H1 (cell line): Measurements from ENCODE around the gene SNX25. TPM values are rescaled to one million over a fixed set of nuclear protein-coding genes. Genes with fewer than 3 reads are reported as not detected.

ENCODE experiments used
- CTCF ChIA-PET: fragments of 300-600 bp; sonication (Branson Sonifier 250); formaldehyde crosslinking; loops from one replicate; lab custom pipeline; 2021; ENCODE audit not compliant: partially characterized antibody; lab: Charles Lee
- POLR2A ChIA-PET: fragments of 300-600 bp; sonication (Branson Sonifier 250); formaldehyde crosslinking; loops from one replicate; lab custom pipeline; 2021; ENCODE audit warnings: inconsistent platforms; ENCODE audit not compliant: partially characterized antibody; lab: Charles Lee
- DNase-seq, 2 experiments: peaks; one replicate each; pipeline versions ENCODE4 v3.0.0 to v3.0.0-alpha.2; 2010 to 2022; ENCODE audit warnings: low spot score in 2 of 2, low read depth in 1 of 2, mixed read lengths in 1 of 2
- FAIRE-seq: peaks from 2 replicates; lab custom pipeline; 2011; peaks lifted over from hg19 to GRCh38; lab: Jason Lieb, UNC
- H2AFZ ChIP-seq: 2 replicates; pipeline ENCODE4 v1.8.1; 2012; ENCODE audit warnings: low read length, inconsistent platforms
- H2AK5ac ChIP-seq: 2 replicates; pipeline ENCODE4 v1.6.1; 2013; ENCODE audit warnings: low read depth, low read length
- H2BK120ac ChIP-seq: replicated peaks from 2 replicates; pipeline ENCODE3; 2013; ENCODE audit warnings: low read depth, low read length, inconsistent platforms
- H2BK12ac ChIP-seq: 2 replicates; pipeline ENCODE4 v1.6.1; 2013; ENCODE audit warnings: low read depth, low read length
- H2BK15ac ChIP-seq: 2 replicates; pipeline ENCODE4 v1.6.1; 2013; ENCODE audit warnings: low read length
- H2BK20ac ChIP-seq: 2 replicates; pipeline ENCODE4 v1.6.1; 2013; ENCODE audit warnings: low read length
- H2BK5ac ChIP-seq: 2 replicates; pipeline ENCODE4 v1.6.1; 2013; ENCODE audit warnings: low read depth, low read length
- H3K14ac ChIP-seq: 2 replicates; pipeline ENCODE4 v1.6.1; 2013; ENCODE audit warnings: inconsistent platforms; ENCODE audit not compliant: insufficient read length
- H3K18ac ChIP-seq: 2 replicates; pipeline ENCODE4 v1.6.1; 2013; ENCODE audit warnings: low read length; ENCODE audit errors: extremely low read depth
- H3K23ac ChIP-seq: 2 replicates; pipeline ENCODE4 v1.6.1; 2013; ENCODE audit warnings: inconsistent platforms; ENCODE audit not compliant: insufficient read length
- H3K23me2 ChIP-seq: 2 replicates; pipeline ENCODE4 v1.6.1; 2013; ENCODE audit warnings: low read depth, low read length
- H3K27ac ChIP-seq: 2 replicates; pipeline ENCODE4 v1.6.1; 2011; ENCODE audit warnings: low read depth, low read length, inconsistent platforms
- H3K27me3 ChIP-seq, 4 experiments: replicated peaks in 1 of 4; 1 replicate in 1 of 4; 2 replicates in 3 of 4; pipeline versions ENCODE4 v1.6.1 to v1.8.1; 2011 to 2013; ENCODE audit warnings: low read length in 3 of 4, mild to moderate bottlenecking in 3 of 4, inconsistent platforms in 2 of 4, mixed read lengths in 2 of 4, moderate library complexity in 1 of 4; ENCODE audit not compliant: control insufficient read depth in 3 of 4, insufficient read depth in 3 of 4; ENCODE audit errors: extremely low read depth in 1 of 4
- H3K36me3 ChIP-seq, 4 experiments: 2 replicates each; pipeline versions ENCODE4 v1.6.1 to v1.8.1; 2011 to 2013; ENCODE audit warnings: mild to moderate bottlenecking in 4 of 4, low read length in 3 of 4, moderate library complexity in 2 of 4, control low read depth in 1 of 4, inconsistent platforms in 1 of 4; ENCODE audit not compliant: insufficient read depth in 4 of 4, control insufficient read depth in 2 of 4
- H3K4ac ChIP-seq: replicated peaks from 2 replicates; pipeline ENCODE3; 2013; ENCODE audit warnings: low read length, low read depth, mixed read lengths, inconsistent platforms; ENCODE audit not compliant: insufficient read length
- H3K4me1 ChIP-seq, 4 experiments: replicated peaks in 1 of 4; 1 replicate in 1 of 4; 2 replicates in 3 of 4; pipeline versions ENCODE4 v1.6.1 to v1.8.1; 2011 to 2013; ENCODE audit warnings: low read length in 3 of 4, inconsistent platforms in 2 of 4, mixed read lengths in 1 of 4; ENCODE audit not compliant: insufficient read depth in 4 of 4, control insufficient read depth in 3 of 4
- H3K4me2 ChIP-seq, 2 experiments: 2 replicates each; pipeline versions ENCODE4 v1.6.1 to v1.8.1; 2011 to 2013; ENCODE audit warnings: low read depth in 2 of 2, low read length in 2 of 2, control low read depth in 1 of 2, inconsistent platforms in 1 of 2, mild to moderate bottlenecking in 1 of 2; ENCODE audit not compliant: insufficient read depth in 1 of 2
- H3K4me3 ChIP-seq, 4 experiments: fragments of 200-600, 300-600 bp in 1 of 4; sonication (generic), shearing (Covaris generic), sonication (Bioruptor Twin) in 1 of 4; 2 replicates each; pipeline versions ENCODE4 v1.5.1 to v1.8.1; 2011 to 2016; ENCODE audit warnings: low read length in 4 of 4, low read depth in 3 of 4, control low read depth in 2 of 4, inconsistent platforms in 2 of 4, mild to moderate bottlenecking in 2 of 4, mixed read lengths in 1 of 4, moderate library complexity in 1 of 4; ENCODE audit not compliant: insufficient read depth in 2 of 4; ENCODE audit errors: extremely low read depth in 1 of 4
- H3K56ac ChIP-seq: replicated peaks from 2 replicates; pipeline ENCODE3; 2013; ENCODE audit warnings: low read depth, mild to moderate bottlenecking, mixed read lengths, low read length, inconsistent platforms; ENCODE audit not compliant: insufficient read length
- H3K79me1 ChIP-seq: 2 replicates; pipeline ENCODE4 v1.6.1; 2013; ENCODE audit warnings: low read depth, low read length, control low read depth
- H3K79me2 ChIP-seq, 2 experiments: 2 replicates each; pipeline versions ENCODE4 v1.6.1 to v1.8.1; 2012 to 2013; ENCODE audit warnings: low read length in 2 of 2, mild to moderate bottlenecking in 2 of 2, inconsistent platforms in 1 of 2; ENCODE audit not compliant: insufficient read depth in 2 of 2, control insufficient read depth in 1 of 2
- H3K9ac ChIP-seq, 4 experiments: replicated peaks in 1 of 4; 1 replicate in 1 of 4; 2 replicates in 3 of 4; pipeline versions ENCODE4 v1.6.1 to v1.8.1; 2011 to 2013; ENCODE audit warnings: low read depth in 3 of 4, low read length in 3 of 4, control low read depth in 2 of 4, mild to moderate bottlenecking in 2 of 4, moderate library complexity in 2 of 4, inconsistent platforms in 1 of 4; ENCODE audit errors: extremely low read depth in 1 of 4
- H3K9me3 ChIP-seq, 2 experiments: 2 replicates each; pipeline versions ENCODE4 v1.6.1 to v1.8.1; 2012 to 2013; ENCODE audit warnings: mild to moderate bottlenecking in 2 of 2, moderate library complexity in 2 of 2, control low read depth in 1 of 2, inconsistent platforms in 1 of 2, low read depth in 1 of 2, low read length in 1 of 2, mixed read lengths in 1 of 2; ENCODE audit not compliant: insufficient read depth in 2 of 2
- H4K20me1 ChIP-seq, 2 experiments: replicated peaks in 1 of 2; 2 replicates each; pipeline versions ENCODE3 to v1.8.1; 2011 to 2013; ENCODE audit warnings: inconsistent platforms in 2 of 2, low read length in 2 of 2, mild to moderate bottlenecking in 1 of 2; ENCODE audit not compliant: insufficient read depth in 2 of 2, control insufficient read depth in 1 of 2
- H4K5ac ChIP-seq: 2 replicates; pipeline ENCODE4 v1.6.1; 2013; ENCODE audit warnings: low read length, low read depth, mixed read lengths, inconsistent platforms; ENCODE audit not compliant: insufficient read length
- H4K8ac ChIP-seq: 2 replicates; pipeline ENCODE4 v1.8.0; 2013; ENCODE audit warnings: mild to moderate bottlenecking, moderate library complexity, low read length, inconsistent platforms; ENCODE audit not compliant: insufficient read depth; ENCODE audit errors: extremely low read depth
- H4K91ac ChIP-seq: replicated peaks from 2 replicates; pipeline ENCODE3; 2013; ENCODE audit warnings: low read length, mixed read lengths, inconsistent platforms; ENCODE audit not compliant: insufficient read length
- ATF3 ChIP-seq: IDR thresholded peaks from 2 replicates; pipeline ENCODE4 v1.6.1; 2011; ENCODE audit warnings: low read depth, mild to moderate bottlenecking, low read length; ENCODE audit not compliant: insufficient read depth
- CBX8 ChIP-seq: fragments of 300-800, 300-1000 bp; sonication (generic); IDR thresholded peaks from 2 replicates; pipeline ENCODE4 v1.7.1; 2016; ENCODE audit warnings: low read depth, low read length, borderline replicate concordance
- EGR1 ChIP-seq: IDR thresholded peaks from 2 replicates; pipeline ENCODE4 v1.6.1; 2011; ENCODE audit warnings: low read depth, low read length, borderline replicate concordance
- EP300 ChIP-seq, 2 experiments: IDR thresholded peaks; 1 replicate in 1 of 2; 2 replicates in 1 of 2; pipeline ENCODE4 v1.6.1; 2011 to 2012; ENCODE audit warnings: low read depth in 2 of 2, low read length in 2 of 2, mild to moderate bottlenecking in 2 of 2, borderline replicate concordance in 1 of 2, inconsistent platforms in 1 of 2, moderate library complexity in 1 of 2
- HDAC2 ChIP-seq, 2 experiments: fragments of 300-600 bp in 1 of 2; sonication (generic) in 1 of 2; IDR thresholded peaks; 2 replicates each; pipeline ENCODE4 v1.6.1; 2011 to 2012; ENCODE audit warnings: low read depth in 2 of 2, low read length in 2 of 2, mild to moderate bottlenecking in 2 of 2, moderate library complexity in 2 of 2, borderline replicate concordance in 1 of 2, inconsistent platforms in 1 of 2
- KDM1A ChIP-seq: fragments of 200-600, 300-600 bp; sonication (generic); IDR thresholded peaks from 2 replicates; pipeline ENCODE4 v1.7.1; 2016; ENCODE audit warnings: mild to moderate bottlenecking, low read length, borderline replicate concordance
- NANOG ChIP-seq: IDR thresholded peaks from 2 replicates; pipeline ENCODE4 v1.6.1; 2011; ENCODE audit warnings: low read length, low read depth, mild to moderate bottlenecking, inconsistent platforms; ENCODE audit not compliant: insufficient read depth, poor library complexity, severe bottlenecking
- RAD21 ChIP-seq, 2 experiments: IDR thresholded peaks in 1 of 2; conservative IDR thresholded peaks in 1 of 2; 2 replicates each; pipeline ENCODE4 v1.6.1; 2011; ENCODE audit warnings: low read depth in 2 of 2, low read length in 2 of 2, improper control_type of control experiment in 1 of 2, inconsistent platforms in 1 of 2, mild to moderate bottlenecking in 1 of 2, moderate library complexity in 1 of 2
- RXRA ChIP-seq: IDR thresholded peaks from 2 replicates; pipeline ENCODE4 v1.6.1; 2011; ENCODE audit warnings: low read depth, mild to moderate bottlenecking, low read length, moderate library complexity; ENCODE audit not compliant: insufficient read depth
- SIRT6 ChIP-seq: IDR thresholded peaks from one replicate; pipeline ENCODE4 v1.7.1; 2012; ENCODE audit warnings: low read length, inconsistent platforms
- WGBS, 2 experiments: shearing (Covaris generic) in 1 of 2; methylation state at CpG; one replicate each; pipeline versions ENCODE4 v1.1.6 to v1.1.7; 2013 to 2015; ENCODE audit warnings: low lambda C conversion rate in 2 of 2, mixed read lengths in 2 of 2, inconsistent platforms in 1 of 2, low coverage in 1 of 2, missing lambda C conversion rate in 1 of 2; ENCODE audit not compliant: insufficient replicate concordance in 2 of 2, insufficient coverage in 1 of 2, insufficient read length in 1 of 2; ENCODE audit errors: extremely low coverage in 1 of 2, missing lambda C conversion rate in 1 of 2; 5-methylcytosine and 5-hydroxymethylcytosine counted together
- polyA plus RNA-seq, 7 experiments: library from polyadenylated mRNA; depleted of rRNA in 3 of 7; stranded (reverse) in 5 of 7; unstranded in 2 of 7; fragments of >200 nt in 5 of 7; fragments of 200-250 nt in 2 of 7; gene quantifications; 1 replicate in 5 of 7; 2 replicates in 1 of 7; 4 replicates in 1 of 7; pipeline versions ENCODE4 v1.2.1 to v1.2.3, GENCODE V29; 2011 to 2013; ENCODE audit warnings: missing spikeins in 2 of 7, mixed read lengths in 2 of 7
- total RNA-seq: library from RNA; stranded (reverse); fragmentation: NEBNext Ultra II Directional; extraction: Animal tissue kit (Norgen Biotek cat#: 25700); gene quantifications from 2 replicates; pipeline ENCODE4 v1.2.1, GENCODE V29; 2021

Gene SNX25
- total and polyA plus RNA-seq, 2 of the 8 experiments (the other 6 are each of a cell fraction or from before 2014, with no cell fraction given), result 5.4 to 19.9 TPM

GRCh38 chr4:185285632-185286393 lies 76.4 kb downstream of the SNX25 start:
- Histone ChIP-seq H3K4ac (no peak overlapping the region), H3K9ac (no peak overlapping the region), H3K36me3 (peaks cover 0 to 10% (median 0%) of the 10 kb centered on the region in 4 experiments; a peak in 3 of 8 replicates), H4K20me1 (no peaks in the 10 kb centered on the region), H3K79me2 (no peaks in the 10 kb centered on the region), H2BK12ac (no peak overlapping the region), H2BK5ac (no peak overlapping the region), H2BK20ac (no peak overlapping the region), H3K56ac (no peak overlapping the region), H2BK120ac (no peak overlapping the region), H3K14ac (no peak overlapping the region), H3K27ac (no peak overlapping the region; the same call in 1 of the 2 replicates), H2BK15ac (no peak overlapping the region), H3K27me3 (no peaks in the 10 kb centered on the region), H3K23me2 (no peaks in the 10 kb centered on the region; the same call in 1 of the 2 replicates), H3K9me3 (no peaks in the 10 kb centered on the region), H3K4me2 (no peak overlapping the region), H2AFZ (no peak overlapping the region), H4K8ac (no peak overlapping the region), H4K5ac (no peak overlapping the region), H3K4me3 (no peak overlapping the region), H3K18ac (no peak overlapping the region), H4K91ac (no peak overlapping the region), H3K79me1 (no peaks in the 10 kb centered on the region), H2AK5ac (no peak overlapping the region), H3K23ac (no peak overlapping the region), H3K4me1 (no peaks in the 10 kb centered on the region; a peak in 1 of 7 replicates)
- CTCF ChIA-PET, result interaction anchor here (0.6 to 2.0 kb wide), 6 partner anchors 11 to 170 kb away, joined by 3 to 8 read pairs (median 4); no protein-coding TSS in a partner anchor
- FAIRE-seq (no peak), DNase-seq (no peak)
- POLR2A ChIA-PET, result interaction anchor here (1.5 kb wide), 1 partner anchor 11 kb away, joined by 3 read pairs; no protein-coding TSS in a partner anchor
- WGBS, 2 experiments, result 93% methylated on average over 6 of the region's 6 CpGs; no CpG with 5 or more reads in 1 of the 2 experiments
- no peak for TF ChIP-seq KDM1A
- no peak for TF ChIP-seq CBX8
- TF ChIP-seq RAD21 (IDR thresholded peaks at IDR 0.05 in 1 of 2, conservative IDR thresholded peaks at IDR 0.05 in 1 of 2; ENCODE audit: low read depth in 2 of 2, low read length in 2 of 2), result no peak
- TF ChIP-seq EP300 (IDR thresholded peaks at IDR 0.05; ENCODE audit: borderline replicate concordance in 1 of 2, low read depth in 2 of 2, low read length in 2 of 2), result no peak
- no peak for TF ChIP-seq RXRA
- no peak for TF ChIP-seq HDAC2 (IDR thresholded peaks at IDR 0.05; ENCODE audit: borderline replicate concordance in 1 of 2, low read depth in 2 of 2, low read length in 2 of 2)
- TF ChIP-seq EGR1, result no peak
- TF ChIP-seq SIRT6, result no peak
- TF ChIP-seq ATF3, result no peak
- TF ChIP-seq NANOG, result no peak
